ENCODE results near the gene ST7. TPM values are rescaled to one million over a fixed set of nuclear protein-coding genes. Genes with fewer than 3 reads are reported as not detected.
A peak's percentile ranks its signal among the peaks of the same experiment; 100 is the strongest.

ST7 gene
- total and polyA plus RNA-seq, 2 of the 8 experiments (the other 6 are each of a cell fraction or from before 2014, with no cell fraction given) = 16.3 to 18.0 TPM

DNA sequence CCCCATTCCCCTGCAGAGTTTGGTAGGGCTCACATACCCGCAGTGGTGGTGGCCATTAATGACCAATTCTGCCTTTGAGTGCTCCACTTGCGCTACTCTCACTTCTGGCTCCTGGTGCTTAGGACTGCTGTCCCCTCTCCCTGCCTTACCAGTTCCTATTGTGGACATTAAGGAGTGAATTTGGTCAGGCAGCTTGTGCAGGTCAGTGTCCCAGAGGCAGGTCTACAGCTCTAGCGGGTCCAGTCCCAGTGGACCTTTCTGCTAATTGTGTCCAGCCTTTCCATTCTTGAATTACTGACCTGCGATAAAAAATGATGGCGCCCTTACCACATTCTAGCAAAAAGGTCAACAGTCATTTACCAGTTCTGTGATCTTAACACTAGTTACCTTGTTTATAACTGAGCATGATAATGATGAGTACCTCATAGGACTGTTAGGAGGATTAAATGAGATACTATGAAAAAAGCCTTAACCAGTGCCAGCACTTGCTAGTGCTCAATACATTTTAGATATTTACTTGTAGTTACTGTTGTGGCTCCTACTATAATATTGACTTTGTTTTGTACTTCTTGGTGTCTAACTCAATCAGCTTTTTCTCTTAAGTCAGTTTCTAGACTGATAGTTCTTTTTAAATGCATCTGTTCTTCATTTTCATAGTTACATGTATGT, 14.1 kb downstream of the ST7 start:
- no peak overlapping the region for H4K8ac ChIP-seq (ENCODE audit: extremely low read depth, insufficient read depth, low read length)
- no peak overlapping the region for H2BK12ac ChIP-seq (ENCODE audit: low read depth, low read length)
- H3K9ac ChIP-seq (replicated peaks in 1 of 4; ENCODE audit: extremely low read depth in 1 of 4, low read depth in 3 of 4, low read length in 3 of 4) = no peak overlapping the region
- no peak overlapping the region for H3K56ac ChIP-seq (replicated peaks; ENCODE audit: insufficient read length, low read depth, low read length)
- no peak overlapping the region for H3K23ac ChIP-seq (ENCODE audit: insufficient read length)
- no peak overlapping the region for H2AK5ac ChIP-seq (ENCODE audit: low read depth, low read length)
- 97% methylated on average over 5 of the region's 5 CpGs; no CpG with 5 or more reads in 1 of the 2 experiments for WGBS, 2 experiments (ENCODE audit: extremely low coverage in 1 of 2, insufficient coverage in 1 of 2, insufficient read length in 1 of 2, insufficient replicate concordance in 2 of 2, low coverage in 1 of 2, low lambda C conversion rate in 2 of 2, missing lambda C conversion rate in 1 of 2)
- H3K9me3 ChIP-seq (ENCODE audit: insufficient read depth in 2 of 2, low read depth in 1 of 2, low read length in 1 of 2) = no peaks in the 10 kb centered on the region
- H2AFZ ChIP-seq (ENCODE audit: low read length) = no peak overlapping the region
- H3K27me3 ChIP-seq (replicated peaks in 1 of 4; ENCODE audit: control insufficient read depth in 3 of 4, extremely low read depth in 1 of 4, insufficient read depth in 3 of 4, low read length in 3 of 4) = no peaks in the 10 kb centered on the region
- no peak overlapping the region for H3K4me2 ChIP-seq (ENCODE audit: insufficient read depth in 1 of 2, low read depth in 2 of 2, low read length in 2 of 2)
- peak overlapping the region; percentile 10 for H4K5ac ChIP-seq (ENCODE audit: insufficient read length, low read depth, low read length)
- H3K27ac ChIP-seq (ENCODE audit: low read depth, low read length) = no peak overlapping the region
- FAIRE-seq = no peak
- DNase-seq (ENCODE audit: low read depth in 1 of 2, low spot score in 2 of 2) = no peak
- ChIA-PET CTCF (ENCODE audit: partially characterized antibody) (interaction anchor here (0.9 to 2.5 kb wide), 3 partner anchors 11 to 17 kb away, joined by 4 to 8 read pairs (median 4); partner anchors contain the start of gene ST7), POLR2A (ENCODE audit: partially characterized antibody) (interaction anchor here (6.7 kb wide), 1 partner anchor 14 kb away, joined by 34 read pairs; the partner anchor contains the start of gene ST7)
- H3K36me3 ChIP-seq (ENCODE audit: control insufficient read depth in 2 of 4, insufficient read depth in 4 of 4, low read length in 3 of 4) = no peaks in the 10 kb centered on the region
- no peaks in the 10 kb centered on the region for H3K23me2 ChIP-seq (ENCODE audit: low read depth, low read length)
- no peak overlapping the region for H4K91ac ChIP-seq (replicated peaks; ENCODE audit: insufficient read length, low read length)
- no peak overlapping the region for H3K14ac ChIP-seq (ENCODE audit: insufficient read length)
- no peak overlapping the region for H2BK20ac ChIP-seq (ENCODE audit: low read length)
- H4K20me1 ChIP-seq (replicated peaks in 1 of 2; ENCODE audit: control insufficient read depth in 1 of 2, insufficient read depth in 2 of 2, low read length in 2 of 2) = no peaks in the 10 kb centered on the region
- no peak overlapping the region for H2BK5ac ChIP-seq (ENCODE audit: low read depth, low read length)
- H3K79me2 ChIP-seq (ENCODE audit: control insufficient read depth in 1 of 2, insufficient read depth in 2 of 2, low read length in 2 of 2) = peaks cover 0 to 44% of the 10 kb centered on the region in 2 experiments; a peak in 2 of 4 replicates
- no peak overlapping the region for H2BK15ac ChIP-seq (ENCODE audit: low read length)
- H3K4ac ChIP-seq (replicated peaks; ENCODE audit: insufficient read length, low read depth, low read length) = no peak overlapping the region
- H3K4me1 ChIP-seq (replicated peaks in 1 of 4; ENCODE audit: control insufficient read depth in 3 of 4, insufficient read depth in 4 of 4, low read length in 3 of 4) = peaks cover 4 to 18% (median 12%) of the 10 kb centered on the region in 4 experiments; a peak in 4 of 7 replicates
- no peaks in the 10 kb centered on the region for H3K79me1 ChIP-seq (ENCODE audit: low read depth, low read length)
- H3K18ac ChIP-seq (ENCODE audit: extremely low read depth, low read length) = no peak overlapping the region
- H3K4me3 ChIP-seq (ENCODE audit: extremely low read depth in 1 of 4, insufficient read depth in 2 of 4, low read depth in 3 of 4, low read length in 4 of 4) = no peak overlapping the region
- no peak overlapping the region for H2BK120ac ChIP-seq (replicated peaks; ENCODE audit: low read depth, low read length)
- TF ChIP-seq CTCF (IDR thresholded peaks at IDR 0.05; ENCODE audit: control extremely low read depth in 1 of 3, insufficient read depth in 1 of 3, low read depth in 1 of 3, low read length in 3 of 3) (no peak), ATF2 (IDR thresholded peaks at IDR 0.05; ENCODE audit: low read length) (no peak), SIX5 (IDR thresholded peaks at IDR 0.05; ENCODE audit: low read depth, low read length) (no peak), EGR1 (IDR thresholded peaks at IDR 0.05; ENCODE audit: borderline replicate concordance, low read depth, low read length) (no peak), TEAD4 (IDR thresholded peaks at IDR 0.05; ENCODE audit: low read depth, low read length) (no peak), HDAC6 (IDR thresholded peaks at IDR 0.05; ENCODE audit: low read depth, low read length) (no peak), GTF2F1 (IDR thresholded peaks at IDR 0.05; ENCODE audit: borderline replicate concordance, low read depth, low read length) (no peak), RFX5 (IDR thresholded peaks at IDR 0.05; ENCODE audit: borderline replicate concordance, low read depth, low read length) (no peak), JUN (IDR thresholded peaks at IDR 0.05; ENCODE audit: low read depth, low read length) (no peak)

All from H1 (cell line).